Endothelial cell of umbilical vein (primary cell): ENCODE measurements around the gene SOCS7.

Source experiments
- EZH2 ChIP-seq: IDR thresholded peaks from 2 replicates; pipeline ENCODE4 v1.6.1; 2012; ENCODE audit warnings: borderline replicate concordance, low read depth, mild to moderate bottlenecking, moderate library complexity, low read length, inconsistent platforms; ENCODE audit not compliant: severe bottlenecking
- JUN ChIP-seq: IDR thresholded peaks from 2 replicates; pipeline ENCODE4 v1.6.1; 2011; ENCODE audit warnings: borderline replicate concordance, low read depth; ENCODE audit not compliant: insufficient read length, insufficient read depth
- MYC ChIP-seq: IDR thresholded peaks from one replicate; pipeline ENCODE4 v1.6.1; 2011; ENCODE audit warnings: mild to moderate bottlenecking, low read depth, low read length
- POLR2A ChIP-seq: IDR thresholded peaks from 2 replicates; pipeline ENCODE4 v1.6.1; 2012; ENCODE audit warnings: low read depth, mild to moderate bottlenecking, control low read depth, low read length
- POLR2AphosphoS5 ChIP-seq: IDR thresholded peaks from 2 replicates; pipeline ENCODE4 v1.6.1; 2012; ENCODE audit warnings: low read depth, mild to moderate bottlenecking, control low read depth, low read length, moderate library complexity; ENCODE audit not compliant: insufficient read depth
- TF ChIP-seq, protein P1 (sequence below), 2 donors: IDR thresholded peaks; 1 replicate in 1 of 2; 2 replicates in 1 of 2; pipeline ENCODE4 v1.5.1; 2011; ENCODE audit warnings: low read length in 2 of 2, mild to moderate bottlenecking in 2 of 2, moderate library complexity in 2 of 2, control low read depth in 1 of 2, inconsistent platforms in 1 of 2, low read depth in 1 of 2; ENCODE audit not compliant: insufficient read depth in 1 of 2; ENCODE audit errors: extremely low read depth in 1 of 2
- TF ChIP-seq, protein P2 (sequence below): IDR thresholded peaks from 2 replicates; pipeline ENCODE4 v1.6.1; 2011; ENCODE audit not compliant: insufficient read depth, insufficient read length

- TF ChIP-seq, protein P1, sequence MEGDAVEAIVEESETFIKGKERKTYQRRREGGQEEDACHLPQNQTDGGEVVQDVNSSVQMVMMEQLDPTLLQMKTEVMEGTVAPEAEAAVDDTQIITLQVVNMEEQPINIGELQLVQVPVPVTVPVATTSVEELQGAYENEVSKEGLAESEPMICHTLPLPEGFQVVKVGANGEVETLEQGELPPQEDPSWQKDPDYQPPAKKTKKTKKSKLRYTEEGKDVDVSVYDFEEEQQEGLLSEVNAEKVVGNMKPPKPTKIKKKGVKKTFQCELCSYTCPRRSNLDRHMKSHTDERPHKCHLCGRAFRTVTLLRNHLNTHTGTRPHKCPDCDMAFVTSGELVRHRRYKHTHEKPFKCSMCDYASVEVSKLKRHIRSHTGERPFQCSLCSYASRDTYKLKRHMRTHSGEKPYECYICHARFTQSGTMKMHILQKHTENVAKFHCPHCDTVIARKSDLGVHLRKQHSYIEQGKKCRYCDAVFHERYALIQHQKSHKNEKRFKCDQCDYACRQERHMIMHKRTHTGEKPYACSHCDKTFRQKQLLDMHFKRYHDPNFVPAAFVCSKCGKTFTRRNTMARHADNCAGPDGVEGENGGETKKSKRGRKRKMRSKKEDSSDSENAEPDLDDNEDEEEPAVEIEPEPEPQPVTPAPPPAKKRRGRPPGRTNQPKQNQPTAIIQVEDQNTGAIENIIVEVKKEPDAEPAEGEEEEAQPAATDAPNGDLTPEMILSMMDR (IDR thresholded peaks at IDR 0.05; ENCODE audit: extremely low read depth in 1 of 2, insufficient read depth in 1 of 2, low read depth in 1 of 2, low read length in 2 of 2): no peak
- TF ChIP-seq POLR2AphosphoS5 (no peak), JUN (no peak), POLR2A (no peak), EZH2 (no peak), MYC (no peak)
- TF ChIP-seq, protein P2, sequence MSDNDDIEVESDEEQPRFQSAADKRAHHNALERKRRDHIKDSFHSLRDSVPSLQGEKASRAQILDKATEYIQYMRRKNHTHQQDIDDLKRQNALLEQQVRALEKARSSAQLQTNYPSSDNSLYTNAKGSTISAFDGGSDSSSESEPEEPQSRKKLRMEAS: no peak
Measured at GRCh38 chr17:38416840-38417209, 65.2 kb downstream of the SOCS7 start.
